GM21737 (cell line): ENCODE data around the gene KRT80.

Experiments used
- ATAC-seq: cut with Tn5 transposase; IDR thresholded peaks from one replicate; pipeline ENCODE4 v1.9.1; 2021; ENCODE audit warnings: mild to moderate bottlenecking, moderate library complexity; ENCODE audit not compliant: unreplicated experiment

The KRT80 gene

GRCh38 chr12:52211716-52212585 lies 20.1 kb upstream of the KRT80 start:
- ATAC-seq: no peak

- ATAC-seq: no peak
Measured at GRCh38 chr12:52210925-52211650, 19.3 kb upstream of the KRT80 start.

- ATAC-seq: no peak
Measured at GRCh38 chr12:52210186-52210924, 18.5 kb upstream of the KRT80 start.

GRCh38 chr12:52209321-52209720 lies 17.5 kb upstream of the KRT80 start:
- ATAC-seq: no peak

GRCh38 chr12:52208424-52209165 lies 16.8 kb upstream of the KRT80 start:
- ATAC-seq: no peak

- ATAC-seq: no peak
Measured at GRCh38 chr12:52207895-52208294, 16.1 kb upstream of the KRT80 start.

GRCh38 chr12:52207106-52207505 lies 15.3 kb upstream of the KRT80 start:
- ATAC-seq: no peak

- ATAC-seq: no peak
Measured at GRCh38 chr12:52206304-52207040, 14.7 kb upstream of the KRT80 start.

GRCh38 chr12:52205612-52206303 lies 13.9 kb upstream of the KRT80 start:
- no peak for ATAC-seq

- ATAC-seq: no peak
Measured at GRCh38 chr12:52204931-52205505, 13.2 kb upstream of the KRT80 start.

GRCh38 chr12:52204095-52204930 lies 12.5 kb upstream of the KRT80 start:
- ATAC-seq: no peak

GRCh38 chr12:52203079-52203921 lies 11.5 kb upstream of the KRT80 start:
- no peak for ATAC-seq

GRCh38 chr12:52202361-52203078 lies 10.7 kb upstream of the KRT80 start:
- no peak for ATAC-seq

- ATAC-seq: no peak
Measured at GRCh38 chr12:52201451-52201839, 9.6 kb upstream of the KRT80 start.

GRCh38 chr12:52200781-52201450 lies 9.1 kb upstream of the KRT80 start:
- ATAC-seq: no peak

GRCh38 chr12:52200086-52200780 lies 8.4 kb upstream of the KRT80 start:
- no peak for ATAC-seq
